SIG-M5 treated with dmso at 0.1 percent for 504 hours (cell line): ENCODE measurements around the gene PTPRN2.

ENCODE experiments used
- DNase-seq: peaks from one replicate; lab custom pipeline; 2025; ENCODE audit not compliant: unreplicated experiment; lab: John Stamatoyannopoulos, UW

The PTPRN2 gene

DNA sequence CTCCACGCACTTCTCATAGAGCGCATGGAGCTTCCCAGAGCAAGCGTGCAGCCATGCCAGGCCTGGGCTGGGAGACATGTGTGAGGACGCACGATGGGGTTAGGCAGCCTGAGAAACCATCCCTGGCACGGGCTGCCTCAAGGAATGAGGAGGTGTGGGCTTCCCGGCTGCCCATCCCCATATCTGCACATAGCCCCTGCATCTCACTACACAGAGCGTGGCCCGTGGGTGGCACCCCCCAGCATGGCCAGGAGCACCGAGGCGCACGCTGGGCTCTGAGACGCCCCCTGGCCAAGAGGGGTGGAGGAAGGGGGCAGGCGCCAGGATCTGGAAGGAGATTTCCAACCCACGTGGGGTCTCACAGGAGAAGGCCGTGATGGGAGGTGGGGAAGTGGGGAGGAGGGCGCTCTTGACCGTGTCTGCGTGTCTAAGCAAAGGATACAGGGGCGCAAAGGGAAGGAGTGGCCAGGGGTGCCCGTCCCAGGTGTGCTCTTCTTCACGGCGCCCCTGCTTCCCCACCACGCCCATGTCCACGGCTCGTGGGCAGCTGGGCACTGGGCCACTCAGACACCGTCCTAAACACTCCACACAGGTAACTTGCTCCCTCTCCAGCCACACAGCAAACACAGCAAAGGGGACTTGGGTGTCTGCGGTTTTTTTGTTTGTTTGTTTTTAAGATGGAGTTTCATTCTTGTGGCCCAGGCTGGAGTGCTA lies 340.5 kb downstream of the PTPRN2 start:
- no peak for DNase-seq

- no peak for DNase-seq
Measured at GRCh38 chr7:158246272-158246959, 341.2 kb downstream of the PTPRN2 start.

DNA sequence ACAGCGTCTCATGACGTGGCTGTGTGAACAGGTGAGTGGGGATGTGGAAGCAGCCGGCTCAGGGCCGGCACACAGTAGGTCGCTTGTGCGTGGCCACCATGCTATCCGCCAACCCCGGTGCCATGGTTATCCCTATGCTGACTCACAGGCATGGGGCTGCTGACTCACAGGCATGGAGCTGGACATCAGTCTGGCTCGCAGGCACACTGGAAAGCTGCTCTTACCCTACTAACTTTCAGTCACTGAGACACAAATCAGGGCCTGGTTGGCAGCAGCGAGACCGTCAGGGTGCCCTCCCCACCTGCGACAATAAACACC lies 341.9 kb downstream of the PTPRN2 start:
- DNase-seq = no peak

DNA sequence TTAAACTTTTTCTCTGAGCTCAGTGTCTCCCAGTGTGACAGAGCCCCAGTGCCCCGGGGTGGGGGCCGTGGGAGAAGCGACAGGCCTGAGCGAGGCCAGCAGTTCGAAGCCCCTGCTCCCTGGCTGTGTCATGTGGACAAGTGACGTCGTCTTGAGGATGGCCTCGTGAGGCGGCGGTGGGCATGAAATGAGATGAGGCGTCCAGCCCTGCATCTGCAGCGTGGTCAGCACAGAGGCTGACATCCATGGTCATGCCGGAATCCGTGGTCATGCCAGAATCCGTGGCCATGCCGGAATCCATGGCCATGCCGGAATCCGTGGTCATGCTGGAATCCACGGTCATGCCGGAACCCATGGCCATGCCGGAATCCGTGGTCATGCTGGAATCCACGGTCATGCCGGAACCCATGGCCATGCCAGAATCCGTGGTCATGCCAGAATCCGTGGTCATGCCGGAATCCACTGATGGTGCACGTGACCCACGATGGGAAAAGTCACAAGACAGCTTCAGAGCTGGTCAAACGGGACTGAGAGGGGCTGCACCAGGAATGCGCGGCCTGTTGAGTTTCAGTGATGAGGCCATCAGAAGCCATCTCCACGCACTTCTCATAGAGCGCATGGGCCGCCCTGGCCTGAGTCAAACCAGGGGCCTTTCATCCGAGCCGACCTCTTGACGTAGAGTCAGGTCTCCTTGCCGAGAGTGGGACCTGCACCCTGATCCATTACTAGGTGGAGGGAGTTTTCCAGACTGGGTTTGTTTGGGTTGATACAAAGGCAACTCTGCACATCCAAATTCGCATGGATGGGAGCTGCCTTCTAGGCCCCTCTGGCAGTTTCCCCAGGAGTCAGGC lies 342.5 kb downstream of the PTPRN2 start:
- DNase-seq = no peak

GRCh38 chr7:158244430-158244829 lies 343.2 kb downstream of the PTPRN2 start:
- no peak for DNase-seq

- no peak for DNase-seq
Measured at GRCh38 chr7:158241919-158242318, 345.7 kb downstream of the PTPRN2 start.

DNA sequence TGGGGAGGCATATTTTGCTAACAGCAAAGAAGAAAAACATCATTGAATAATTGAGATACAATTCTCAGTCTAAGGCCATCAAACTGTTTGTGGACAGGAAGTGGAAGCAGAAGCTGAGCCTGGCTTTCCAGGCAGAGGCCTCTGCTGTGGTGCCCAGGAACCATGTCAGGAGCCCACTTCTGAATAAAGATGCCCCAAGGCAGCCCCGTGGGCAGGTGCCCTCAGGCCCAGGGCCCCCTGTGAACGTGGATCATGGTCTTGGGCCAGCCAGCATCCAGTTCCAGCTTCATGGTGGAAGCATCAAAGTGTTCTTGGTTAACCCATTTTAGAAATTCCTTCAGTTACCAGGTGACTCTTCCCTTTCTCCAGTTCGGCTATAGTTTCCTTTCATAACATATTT lies 346.8 kb downstream of the PTPRN2 start:
- no peak for DNase-seq

DNA sequence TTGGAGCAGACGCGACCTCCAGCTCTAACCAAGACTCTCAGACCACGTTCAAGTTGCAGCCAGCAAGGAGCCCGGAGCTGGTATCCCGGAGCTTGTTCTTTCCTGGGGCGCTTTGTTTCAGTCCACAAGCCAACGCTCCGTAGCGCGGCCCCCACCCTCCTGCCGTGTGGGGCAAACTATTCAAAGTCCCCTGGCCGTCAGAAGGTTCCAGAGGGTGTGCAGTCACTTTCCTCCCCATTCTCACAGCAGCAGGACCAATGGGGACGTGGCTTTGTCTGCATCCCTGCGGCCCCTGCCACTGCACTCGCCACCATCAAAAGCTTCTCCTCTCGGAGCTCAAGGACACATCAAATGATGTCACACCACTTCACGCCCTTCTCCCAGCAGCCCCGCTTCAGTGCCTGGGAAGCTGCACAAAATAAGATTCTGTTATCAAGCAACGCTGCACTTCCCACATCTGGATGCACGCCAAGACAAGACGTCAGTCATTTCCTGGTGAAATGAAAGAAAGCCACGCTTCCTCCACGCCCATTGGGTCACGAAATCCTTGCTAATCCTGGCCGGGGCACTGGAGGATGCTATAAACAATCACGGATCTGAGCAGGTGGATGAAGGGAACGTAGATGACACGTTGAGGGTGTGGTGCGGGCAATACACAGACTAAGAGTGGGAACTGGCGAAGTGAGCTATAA lies 348.2 kb downstream of the PTPRN2 start:
- DNase-seq = no peak

DNA sequence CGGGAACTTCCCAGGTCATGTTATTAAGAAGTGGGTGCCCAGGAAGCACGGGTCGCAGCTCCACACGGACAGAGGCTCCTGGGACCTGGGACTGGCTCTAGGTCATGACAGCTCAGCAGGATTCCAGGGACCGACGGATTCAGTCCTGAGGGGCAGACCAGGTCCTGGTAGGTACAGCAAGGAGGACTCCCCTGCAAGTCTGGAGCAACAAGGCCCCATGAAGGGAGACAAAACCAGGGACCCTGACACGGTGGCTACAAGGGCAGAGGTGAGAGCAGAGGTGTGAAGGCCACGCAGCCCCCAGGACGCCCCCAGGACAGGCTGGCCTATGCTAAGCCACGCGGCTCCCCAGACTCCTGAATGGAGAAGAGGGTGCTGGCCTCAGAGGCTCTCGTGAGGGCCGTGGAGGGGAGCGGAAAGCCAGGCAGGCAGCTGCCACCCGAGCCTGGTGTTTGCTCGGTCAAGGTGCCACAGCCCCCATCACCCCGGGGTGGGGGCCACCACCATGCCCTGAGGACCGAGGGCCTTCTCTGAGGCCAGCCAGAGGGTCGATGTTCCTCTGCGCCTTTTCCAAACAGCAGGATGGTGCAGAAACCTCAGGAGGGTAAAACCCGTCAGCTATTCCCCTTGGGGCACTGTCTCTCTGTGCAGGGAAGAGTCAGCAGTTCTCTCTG lies 348.9 kb downstream of the PTPRN2 start:
- no peak for DNase-seq

DNA sequence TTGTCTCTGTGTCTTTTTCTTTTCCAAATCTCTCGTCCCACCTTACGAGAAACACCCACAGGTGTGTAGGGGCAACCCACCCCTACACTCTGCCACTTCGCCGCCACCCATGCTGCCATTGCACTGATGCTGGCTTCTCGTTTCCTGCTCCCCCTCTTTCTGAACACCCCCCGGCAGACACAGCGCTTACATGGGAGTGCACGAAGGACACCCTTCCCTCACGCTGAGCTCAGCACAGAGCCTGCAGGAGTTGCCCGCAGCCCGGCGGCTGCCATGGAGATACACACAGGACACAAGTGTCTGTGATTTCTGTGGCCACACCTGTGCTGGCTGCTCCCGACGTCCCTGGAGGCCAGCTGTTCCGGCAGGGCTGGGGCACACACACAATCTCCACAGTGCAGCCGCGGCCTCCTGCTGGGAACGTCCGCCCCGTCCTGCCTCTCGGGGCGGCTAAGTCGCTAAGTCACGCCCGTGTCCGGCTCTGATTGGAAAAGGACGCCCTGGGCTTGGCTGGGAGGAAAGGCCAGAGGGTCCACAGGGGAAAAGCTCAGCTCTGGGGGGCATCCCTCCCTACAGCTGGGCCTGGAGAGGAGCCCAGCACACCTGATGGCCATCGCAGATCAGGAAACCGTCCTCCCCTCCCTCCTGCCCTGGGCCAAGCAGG lies 349.8 kb downstream of the PTPRN2 start:
- DNase-seq = no peak

GRCh38 chr7:158236400-158236799 lies 351.2 kb downstream of the PTPRN2 start:
- DNase-seq = no peak

DNA sequence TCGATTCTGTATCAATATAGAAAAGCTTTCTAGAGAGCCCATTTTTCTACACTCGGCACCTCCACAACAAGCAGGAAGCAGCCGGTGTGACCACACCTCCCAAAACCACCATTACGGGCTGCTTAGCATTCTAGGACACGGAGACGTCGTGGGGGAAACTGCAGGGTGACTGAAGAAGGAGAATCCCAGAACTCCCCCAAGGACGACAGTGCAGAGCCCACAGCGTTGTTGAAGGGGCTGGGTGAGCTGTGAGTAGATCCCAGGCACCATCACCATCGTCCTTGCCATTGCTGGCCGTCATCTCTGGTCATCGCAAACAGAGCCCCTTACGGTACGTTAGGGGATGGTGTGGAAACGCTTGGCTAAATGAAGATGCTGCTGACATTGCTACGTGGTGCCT lies 351.8 kb downstream of the PTPRN2 start:
- no peak for DNase-seq

- no peak for DNase-seq
Measured at GRCh38 chr7:158229945-158230344, 357.7 kb downstream of the PTPRN2 start.

DNA sequence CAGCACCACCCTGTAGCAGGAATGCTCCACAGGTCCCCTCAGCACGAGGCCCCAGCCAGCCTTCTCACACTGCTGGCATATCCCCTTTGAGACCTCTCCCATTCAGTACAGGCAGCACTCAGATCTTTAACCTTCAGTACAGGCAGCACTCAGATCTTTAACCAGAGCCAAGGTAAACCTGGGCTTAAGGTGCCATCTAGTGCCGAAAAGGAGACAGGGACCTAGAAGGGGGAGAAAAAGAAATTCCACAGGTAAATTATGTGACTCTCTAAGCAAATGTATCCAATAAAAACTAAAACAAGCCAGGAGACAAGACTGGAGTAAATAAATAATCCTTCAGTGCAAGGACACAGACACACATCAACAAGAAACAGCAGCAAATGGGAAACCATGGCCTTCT lies 358.6 kb downstream of the PTPRN2 start:
- no peak for DNase-seq

- no peak for DNase-seq
Measured at GRCh38 chr7:158228131-158228530, 359.5 kb downstream of the PTPRN2 start.

DNA sequence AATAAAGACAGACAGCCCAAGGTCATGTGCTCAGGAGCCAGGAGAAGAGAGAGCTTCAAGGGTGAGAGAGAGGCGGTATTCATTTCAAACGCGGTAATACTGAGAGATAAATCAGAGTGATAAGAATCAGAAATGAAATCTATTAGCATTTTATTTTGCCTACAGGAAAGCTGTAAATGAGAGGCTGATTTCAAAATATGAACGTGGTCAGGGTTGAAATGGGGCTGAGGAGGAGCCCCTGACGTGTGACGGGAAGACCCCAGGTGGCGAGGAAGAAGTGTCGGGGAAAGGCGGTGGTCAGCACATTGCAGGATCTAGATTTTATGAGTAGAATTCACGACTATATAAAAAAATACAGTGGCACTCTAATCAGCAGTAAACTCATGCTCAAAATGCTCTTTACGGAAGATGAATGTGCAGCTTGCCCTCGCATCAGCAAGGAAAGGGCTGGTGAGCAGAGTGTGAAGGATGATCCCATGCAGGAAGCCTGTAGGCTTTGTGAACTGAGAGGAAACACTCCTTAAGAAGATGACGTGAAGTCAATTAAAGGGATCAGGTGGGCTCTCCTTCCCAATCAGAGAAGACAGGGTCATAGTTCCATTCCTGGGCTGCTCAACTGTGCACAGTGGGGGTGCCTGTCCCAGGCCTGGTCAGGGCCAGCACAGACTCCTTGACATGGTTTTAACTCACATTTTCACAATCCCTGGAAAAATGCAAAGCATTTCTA lies 360.2 kb downstream of the PTPRN2 start:
- DNase-seq = no peak

GRCh38 chr7:158216198-158216597 lies 371.4 kb downstream of the PTPRN2 start:
- DNase-seq = no peak

GRCh38 chr7:158209435-158209834 lies 378.2 kb downstream of the PTPRN2 start:
- no peak for DNase-seq

- no peak for DNase-seq
Measured at GRCh38 chr7:158206341-158206740, 381.3 kb downstream of the PTPRN2 start.

DNA sequence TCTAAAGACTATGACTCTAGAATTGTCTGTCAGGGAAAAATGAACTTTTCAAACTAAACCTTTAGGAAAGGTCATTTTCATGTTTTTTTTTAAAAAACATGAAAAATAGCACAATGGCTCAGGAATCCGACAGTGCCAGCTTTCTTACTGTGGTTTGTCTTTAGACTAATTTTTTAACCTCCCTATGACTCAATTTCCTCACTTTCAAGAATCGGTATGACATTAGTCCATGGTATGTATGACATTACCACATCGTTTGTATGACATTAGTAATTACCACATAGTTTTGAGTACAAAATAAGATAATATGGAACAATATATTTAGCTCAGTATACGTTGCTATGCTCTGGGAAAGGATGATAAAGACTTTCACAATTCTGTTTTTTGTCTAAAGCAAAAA lies 383.2 kb downstream of the PTPRN2 start:
- DNase-seq = no peak
